Lower leg skin (tissue), 3 donors: ENCODE measurements around the gene DEFB119.

ENCODE experiments used
- POLR2A ChIP-seq, 2 donors: fragments of 450-650 bp; IDR thresholded peaks; one replicate each; pipeline ENCODE4 v1.6.1; 2016 to 2017; ENCODE audit warnings: antibody characterized with exemption in 2 of 2, mild to moderate bottlenecking in 1 of 2, moderate library complexity in 1 of 2
- TF ChIP-seq, protein P1 (sequence below), 3 donors: fragments of 450-650 bp; IDR thresholded peaks; one replicate each; pipeline ENCODE4 v1.5.1; 2016; ENCODE audit warnings: antibody characterized with exemption in 3 of 3, mild to moderate bottlenecking in 3 of 3, moderate library complexity in 2 of 3

DNA sequence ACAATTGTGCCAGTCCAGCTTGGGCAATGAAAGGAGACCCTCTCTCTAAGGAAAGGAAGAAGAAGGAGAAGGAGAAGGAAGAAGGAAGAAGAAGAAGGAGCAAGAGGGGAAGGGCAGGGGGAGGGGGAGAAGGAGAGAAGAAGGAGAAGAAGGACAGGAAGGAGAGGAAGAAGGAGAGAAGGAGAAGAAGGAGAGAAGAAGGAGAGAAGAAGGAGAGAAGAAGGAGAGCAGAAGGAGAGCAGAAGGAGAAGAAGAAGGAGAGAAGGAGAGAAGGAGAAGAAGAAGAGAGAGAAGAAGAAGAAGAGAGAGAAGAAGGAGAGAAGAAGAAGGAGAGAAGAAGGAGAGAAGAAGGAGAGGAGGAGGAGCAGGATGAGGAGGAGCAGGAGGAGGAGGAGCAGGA, 59.5 kb downstream of the DEFB119 start:
- TF ChIP-seq, protein P1, sequence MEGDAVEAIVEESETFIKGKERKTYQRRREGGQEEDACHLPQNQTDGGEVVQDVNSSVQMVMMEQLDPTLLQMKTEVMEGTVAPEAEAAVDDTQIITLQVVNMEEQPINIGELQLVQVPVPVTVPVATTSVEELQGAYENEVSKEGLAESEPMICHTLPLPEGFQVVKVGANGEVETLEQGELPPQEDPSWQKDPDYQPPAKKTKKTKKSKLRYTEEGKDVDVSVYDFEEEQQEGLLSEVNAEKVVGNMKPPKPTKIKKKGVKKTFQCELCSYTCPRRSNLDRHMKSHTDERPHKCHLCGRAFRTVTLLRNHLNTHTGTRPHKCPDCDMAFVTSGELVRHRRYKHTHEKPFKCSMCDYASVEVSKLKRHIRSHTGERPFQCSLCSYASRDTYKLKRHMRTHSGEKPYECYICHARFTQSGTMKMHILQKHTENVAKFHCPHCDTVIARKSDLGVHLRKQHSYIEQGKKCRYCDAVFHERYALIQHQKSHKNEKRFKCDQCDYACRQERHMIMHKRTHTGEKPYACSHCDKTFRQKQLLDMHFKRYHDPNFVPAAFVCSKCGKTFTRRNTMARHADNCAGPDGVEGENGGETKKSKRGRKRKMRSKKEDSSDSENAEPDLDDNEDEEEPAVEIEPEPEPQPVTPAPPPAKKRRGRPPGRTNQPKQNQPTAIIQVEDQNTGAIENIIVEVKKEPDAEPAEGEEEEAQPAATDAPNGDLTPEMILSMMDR (IDR thresholded peaks at IDR 0.05): no peak
- TF ChIP-seq POLR2A (IDR thresholded peaks at IDR 0.05): no peak
